Heart left ventricle (tissue), 13 donors: Measurements from ENCODE around the gene TMEM248.

Experiments used
- POLR2A ChIP-seq, 2 donors: fragments of 450-650 bp; IDR thresholded peaks; one replicate each; pipeline ENCODE4 v1.6.1; 2017; ENCODE audit warnings: antibody characterized with exemption in 2 of 2, mild to moderate bottlenecking in 2 of 2, moderate library complexity in 2 of 2
- TF ChIP-seq, protein P1 (sequence below), 12 donors: fragments of 200-600 bp; sonication (generic) in 4 of 12; IDR thresholded peaks; one replicate each; pipeline versions ENCODE4 v1.5.0 to v1.8.0; 2018 to 2022; ENCODE audit warnings: antibody characterized with exemption in 12 of 12, mild to moderate bottlenecking in 5 of 12
- donor health status: ischemic (EF 13 %, LVEDD 7.1; RV severe dilation, severe dysfunction).
- donor health status: DM: no; HTN: yes; CAD: no.
- donor health status: DM: no; HTN: no; CAD: no.
- donor health status: ischemic (EF 25% LVEDD 6.9; RV normal size, moderate dysfunction).
- donor health status: ischemic (EF 25% LVEDD 5.7; RV mildly dilated, moderate dysfunction).
- donor health status: ischemic (EF 35%, LVEDD 5.7; RV mildly dilated, moderate dysfunction).
- donor health status: nonischemic (EF 11% LVEDD 7.7; RV severe dilation, severe dysfunction).
- donor health status: DM: yes; HTN: yes; CAD: no.
- donor health status: PGD.
- donor health status: ischemic (EF 29% LVEDD 5.4; RV normal size, mild dysfunction).
- donor health status: nonischemic (EF 23%, LVEDD 6.1; RV moderate dilation, normal function).

DNA sequence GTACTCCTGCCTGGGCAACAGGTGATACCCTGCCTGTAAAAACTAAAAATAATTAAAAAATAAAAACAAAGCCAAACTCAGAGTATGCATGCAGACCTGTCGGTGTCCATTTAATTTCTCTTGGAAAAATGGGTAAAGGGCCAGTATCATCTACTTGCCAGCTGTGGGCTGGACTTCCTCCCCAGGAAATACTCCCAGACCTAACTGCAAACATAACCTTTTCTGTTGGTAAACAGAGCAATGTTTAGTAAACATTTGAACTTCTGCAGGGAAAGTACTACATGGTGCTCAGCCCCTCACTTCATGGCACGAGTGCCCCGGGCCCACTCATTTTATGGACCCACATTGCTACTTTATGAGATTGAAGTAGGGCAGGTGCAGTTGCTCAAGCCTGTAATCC is 10.2 kb upstream of the TMEM248 start:
- TF ChIP-seq, protein P1, sequence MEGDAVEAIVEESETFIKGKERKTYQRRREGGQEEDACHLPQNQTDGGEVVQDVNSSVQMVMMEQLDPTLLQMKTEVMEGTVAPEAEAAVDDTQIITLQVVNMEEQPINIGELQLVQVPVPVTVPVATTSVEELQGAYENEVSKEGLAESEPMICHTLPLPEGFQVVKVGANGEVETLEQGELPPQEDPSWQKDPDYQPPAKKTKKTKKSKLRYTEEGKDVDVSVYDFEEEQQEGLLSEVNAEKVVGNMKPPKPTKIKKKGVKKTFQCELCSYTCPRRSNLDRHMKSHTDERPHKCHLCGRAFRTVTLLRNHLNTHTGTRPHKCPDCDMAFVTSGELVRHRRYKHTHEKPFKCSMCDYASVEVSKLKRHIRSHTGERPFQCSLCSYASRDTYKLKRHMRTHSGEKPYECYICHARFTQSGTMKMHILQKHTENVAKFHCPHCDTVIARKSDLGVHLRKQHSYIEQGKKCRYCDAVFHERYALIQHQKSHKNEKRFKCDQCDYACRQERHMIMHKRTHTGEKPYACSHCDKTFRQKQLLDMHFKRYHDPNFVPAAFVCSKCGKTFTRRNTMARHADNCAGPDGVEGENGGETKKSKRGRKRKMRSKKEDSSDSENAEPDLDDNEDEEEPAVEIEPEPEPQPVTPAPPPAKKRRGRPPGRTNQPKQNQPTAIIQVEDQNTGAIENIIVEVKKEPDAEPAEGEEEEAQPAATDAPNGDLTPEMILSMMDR (IDR thresholded peaks at IDR 0.05), result no peak
- TF ChIP-seq POLR2A (IDR thresholded peaks at IDR 0.05), result no peak
